ENCODE data around the gene MPZL1. TPM values are rescaled to one million over a fixed set of nuclear protein-coding genes. Genes with fewer than 3 reads are reported as not detected.
A peak's percentile ranks its signal among the peaks of the same experiment; 100 is the strongest.

Gene MPZL1
- total RNA-seq, 2 experiments from 2014 or later = 1.2 to 1.5 TPM

DNA sequence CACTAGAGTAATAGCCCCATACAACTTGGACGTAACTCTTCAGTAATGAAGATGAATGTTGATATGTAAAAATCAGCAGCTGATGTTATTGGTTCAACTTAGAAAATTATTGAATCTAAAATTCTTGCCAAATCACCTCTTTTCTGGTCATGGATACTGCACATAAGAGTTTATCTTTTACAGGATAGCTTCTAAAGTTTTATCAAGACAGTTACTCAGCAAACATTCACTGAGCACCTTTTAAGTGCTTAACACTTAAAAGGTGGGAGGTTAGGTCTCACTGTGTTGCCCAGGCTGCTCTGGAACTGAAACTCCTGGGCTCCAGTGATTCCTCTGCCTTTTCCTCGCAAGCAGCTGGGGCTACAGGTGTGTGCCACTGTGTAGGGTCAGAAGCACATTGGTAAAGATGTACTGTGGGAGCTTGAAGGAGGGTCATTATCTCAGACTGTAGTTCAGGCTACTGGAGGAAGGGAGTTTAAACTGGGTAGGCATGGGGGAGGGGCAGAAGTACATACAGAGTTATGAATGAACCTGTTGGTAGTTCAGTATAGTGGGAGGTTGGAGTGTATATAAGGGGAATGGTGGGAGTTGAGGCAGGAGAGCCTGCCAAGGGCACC, 2.0 kb downstream of the MPZL1 start:
- no peaks in the 10 kb centered on the region for H3K9me3 ChIP-seq (ENCODE audit: control insufficient read depth in 1 of 2, insufficient read depth in 1 of 2, low read length in 2 of 2)
- ATAC-seq (ENCODE audit: poor library complexity) = no peak
- no peaks in the 10 kb centered on the region for H3K36me3 ChIP-seq (ENCODE audit: insufficient read depth, low read length)
- peaks cover 28% of the 10 kb centered on the region for H3K4me1 ChIP-seq (ENCODE audit: insufficient read depth, low read length)
- ChIA-PET CTCF (interaction anchor here (0.8 kb wide), 1 partner anchor 9 kb away, joined by 4 read pairs; no protein-coding TSS in a partner anchor), POLR2A (interaction anchor here (0.8 to 2.6 kb wide), 3 partner anchors 9 to 28 kb away, joined by 3 to 6 read pairs (median 3); no protein-coding TSS in a partner anchor)
- Mint-ChIP-seq H3K9me3 (no peaks in the 10 kb centered on the region), H3K27me3 (no peaks in the 10 kb centered on the region), H3K36me3 (ENCODE audit: low read depth) (peaks cover 7% of the 10 kb centered on the region), H3K27ac (no peak overlapping the region), H3K4me3 (peak overlapping the region; percentile 86), H3K4me1 (ENCODE audit: low read depth) (peaks cover 67% of the 10 kb centered on the region)
- no peak for DNase-seq
- H3K27me3 ChIP-seq (ENCODE audit: control insufficient read depth in 1 of 2, insufficient read depth in 2 of 2, low read length in 2 of 2) = no peaks in the 10 kb centered on the region
- TF ChIP-seq, protein P1, sequence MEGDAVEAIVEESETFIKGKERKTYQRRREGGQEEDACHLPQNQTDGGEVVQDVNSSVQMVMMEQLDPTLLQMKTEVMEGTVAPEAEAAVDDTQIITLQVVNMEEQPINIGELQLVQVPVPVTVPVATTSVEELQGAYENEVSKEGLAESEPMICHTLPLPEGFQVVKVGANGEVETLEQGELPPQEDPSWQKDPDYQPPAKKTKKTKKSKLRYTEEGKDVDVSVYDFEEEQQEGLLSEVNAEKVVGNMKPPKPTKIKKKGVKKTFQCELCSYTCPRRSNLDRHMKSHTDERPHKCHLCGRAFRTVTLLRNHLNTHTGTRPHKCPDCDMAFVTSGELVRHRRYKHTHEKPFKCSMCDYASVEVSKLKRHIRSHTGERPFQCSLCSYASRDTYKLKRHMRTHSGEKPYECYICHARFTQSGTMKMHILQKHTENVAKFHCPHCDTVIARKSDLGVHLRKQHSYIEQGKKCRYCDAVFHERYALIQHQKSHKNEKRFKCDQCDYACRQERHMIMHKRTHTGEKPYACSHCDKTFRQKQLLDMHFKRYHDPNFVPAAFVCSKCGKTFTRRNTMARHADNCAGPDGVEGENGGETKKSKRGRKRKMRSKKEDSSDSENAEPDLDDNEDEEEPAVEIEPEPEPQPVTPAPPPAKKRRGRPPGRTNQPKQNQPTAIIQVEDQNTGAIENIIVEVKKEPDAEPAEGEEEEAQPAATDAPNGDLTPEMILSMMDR (IDR thresholded peaks at IDR 0.05) = no peak
- intact Hi-C loops (cut with DNase I, micrococcal nuclease) = loop anchor here (5.0 to 10.0 kb wide), 2 partner anchors 38 to 361 kb away; no protein-coding TSS in a partner anchor
- H3K4me3 ChIP-seq (ENCODE audit: low read length) = no peak overlapping the region
- no peak overlapping the region for H3K27ac ChIP-seq (ENCODE audit: low read depth in 1 of 2, low read length in 2 of 2)

- Mint-ChIP-seq H3K4me1 (ENCODE audit: low read depth) (peaks cover 46% of the 10 kb centered on the region), H3K9me3 (no peaks in the 10 kb centered on the region), H3K27me3 (no peaks in the 10 kb centered on the region), H3K36me3 (ENCODE audit: low read depth) (peaks cover 7% of the 10 kb centered on the region), H3K27ac (no peak overlapping the region), H3K4me3 (peak overlapping the region; percentile 27)
- Histone ChIP-seq H3K36me3 (ENCODE audit: insufficient read depth, low read length) (no peaks in the 10 kb centered on the region), H3K9me3 (ENCODE audit: control insufficient read depth in 1 of 2, insufficient read depth in 1 of 2, low read length in 2 of 2) (no peaks in the 10 kb centered on the region), H3K27me3 (ENCODE audit: control insufficient read depth in 1 of 2, insufficient read depth in 2 of 2, low read length in 2 of 2) (no peaks in the 10 kb centered on the region), H3K4me3 (ENCODE audit: low read length) (no peak overlapping the region), H3K4me1 (ENCODE audit: insufficient read depth, low read length) (peaks cover 15% of the 10 kb centered on the region), H3K27ac (ENCODE audit: low read depth in 1 of 2, low read length in 2 of 2) (no peak overlapping the region)
- no peak for DNase-seq
- intact Hi-C loops (cut with DNase I, micrococcal nuclease) = loop anchor here in 1 of 2 experiments (10.0 kb wide), 1 partner anchor 359 kb away; no protein-coding TSS in a partner anchor
- POLR2A ChIA-PET = no interaction called here
- ATAC-seq (ENCODE audit: poor library complexity) = no peak
- TF ChIP-seq, protein P1 (IDR thresholded peaks at IDR 0.05) = no peak
- CTCF ChIA-PET = interaction anchor here (1.2 kb wide), 1 partner anchor 11 kb away, joined by 4 read pairs; no protein-coding TSS in a partner anchor
Observed at GRCh38 chr1:167726008-167726407, 4.2 kb downstream of the MPZL1 start.

- Mint-ChIP-seq H3K27ac (no peak overlapping the region), H3K36me3 (ENCODE audit: low read depth) (no peaks in the 10 kb centered on the region), H3K4me3 (no peak overlapping the region), H3K27me3 (no peaks in the 10 kb centered on the region), H3K9me3 (no peaks in the 10 kb centered on the region), H3K4me1 (ENCODE audit: low read depth) (peaks cover 23% of the 10 kb centered on the region)
- Histone ChIP-seq H3K4me1 (ENCODE audit: insufficient read depth, low read length) (peaks cover 2% of the 10 kb centered on the region), H3K27me3 (ENCODE audit: control insufficient read depth in 1 of 2, insufficient read depth in 2 of 2, low read length in 2 of 2) (no peaks in the 10 kb centered on the region), H3K36me3 (ENCODE audit: insufficient read depth, low read length) (no peaks in the 10 kb centered on the region), H3K9me3 (ENCODE audit: control insufficient read depth in 1 of 2, insufficient read depth in 1 of 2, low read length in 2 of 2) (no peaks in the 10 kb centered on the region), H3K4me3 (ENCODE audit: low read length) (no peak overlapping the region), H3K27ac (ENCODE audit: low read depth in 1 of 2, low read length in 2 of 2) (no peak overlapping the region)
- TF ChIP-seq, protein P1 (IDR thresholded peaks at IDR 0.05) = no peak
- ATAC-seq (ENCODE audit: poor library complexity) = no peak
- intact Hi-C loops (cut with DNase I, micrococcal nuclease) = loop anchor here in 1 of 2 experiments (10.0 kb wide), 1 partner anchor 356 kb away; no protein-coding TSS in a partner anchor
- POLR2A ChIA-PET = interaction anchor here (0.5 kb wide), 1 partner anchor 199 kb away, joined by 3 read pairs; no protein-coding TSS in a partner anchor
- CTCF ChIA-PET = no interaction called here
- no peak for DNase-seq
Observed at GRCh38 chr1:167728818-167729410, 7.1 kb downstream of the MPZL1 start.
